Measurements from ENCODE around the gene QSOX2.

QSOX2 gene

DNA sequence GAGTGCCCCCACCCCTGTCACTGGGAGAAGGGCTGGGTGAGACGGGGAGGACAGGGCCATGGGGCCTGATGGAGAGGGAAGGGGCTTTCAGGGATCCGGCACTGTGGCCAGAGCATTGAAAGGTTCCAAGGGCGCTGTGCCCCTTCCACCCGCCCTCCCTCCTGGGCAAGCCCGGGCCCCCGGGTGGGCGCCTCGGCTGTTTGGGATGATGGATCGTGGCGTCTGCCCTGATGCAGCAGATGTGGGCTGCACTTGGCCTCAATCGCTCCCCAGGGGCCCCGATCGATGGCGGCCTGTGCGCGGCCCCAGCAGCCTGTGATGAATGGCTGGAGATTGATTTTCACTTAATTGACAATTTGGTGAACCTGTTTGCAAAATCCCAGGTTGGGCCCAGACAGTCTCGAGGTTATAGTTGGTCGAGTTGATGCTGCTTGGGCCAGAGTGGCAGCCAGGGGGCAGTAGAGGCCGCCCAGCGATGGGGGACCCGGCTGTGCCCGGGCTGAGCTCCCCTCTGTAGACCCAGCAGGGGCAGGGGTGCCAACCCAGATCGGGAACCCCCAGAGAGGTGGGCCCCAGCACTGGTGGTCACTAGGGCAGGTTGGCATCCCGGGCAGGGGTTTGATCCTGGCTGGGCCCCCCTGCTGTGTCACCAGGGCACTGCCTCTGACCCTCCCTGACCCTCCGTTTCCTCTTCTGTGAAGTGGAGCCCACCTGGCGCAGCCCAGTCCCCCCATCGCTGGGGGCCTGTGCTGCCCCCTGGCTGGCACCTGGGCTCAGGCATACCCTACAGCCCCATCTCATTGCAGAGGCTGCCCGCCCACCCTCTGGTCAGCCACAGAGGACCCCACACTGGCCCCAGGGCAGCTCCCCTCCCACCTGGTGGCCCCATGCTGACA, 75.4 kb downstream of the QSOX2 start:
- H3K4me3 ChIP-seq (ENCODE audit: low read depth, low read length), result no peak overlapping the region
- in situ Hi-C loops (cut with HindIII; ENCODE audit: low sequenced_read_pairs), result no loop called here
- TF ChIP-seq, protein P1, sequence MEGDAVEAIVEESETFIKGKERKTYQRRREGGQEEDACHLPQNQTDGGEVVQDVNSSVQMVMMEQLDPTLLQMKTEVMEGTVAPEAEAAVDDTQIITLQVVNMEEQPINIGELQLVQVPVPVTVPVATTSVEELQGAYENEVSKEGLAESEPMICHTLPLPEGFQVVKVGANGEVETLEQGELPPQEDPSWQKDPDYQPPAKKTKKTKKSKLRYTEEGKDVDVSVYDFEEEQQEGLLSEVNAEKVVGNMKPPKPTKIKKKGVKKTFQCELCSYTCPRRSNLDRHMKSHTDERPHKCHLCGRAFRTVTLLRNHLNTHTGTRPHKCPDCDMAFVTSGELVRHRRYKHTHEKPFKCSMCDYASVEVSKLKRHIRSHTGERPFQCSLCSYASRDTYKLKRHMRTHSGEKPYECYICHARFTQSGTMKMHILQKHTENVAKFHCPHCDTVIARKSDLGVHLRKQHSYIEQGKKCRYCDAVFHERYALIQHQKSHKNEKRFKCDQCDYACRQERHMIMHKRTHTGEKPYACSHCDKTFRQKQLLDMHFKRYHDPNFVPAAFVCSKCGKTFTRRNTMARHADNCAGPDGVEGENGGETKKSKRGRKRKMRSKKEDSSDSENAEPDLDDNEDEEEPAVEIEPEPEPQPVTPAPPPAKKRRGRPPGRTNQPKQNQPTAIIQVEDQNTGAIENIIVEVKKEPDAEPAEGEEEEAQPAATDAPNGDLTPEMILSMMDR (IDR thresholded peaks at IDR 0.05; ENCODE audit: low read depth, low read length, missing control alignments), result peak; percentile 78
- DNase-seq (ENCODE audit: low read depth), result no peak

DNA sequence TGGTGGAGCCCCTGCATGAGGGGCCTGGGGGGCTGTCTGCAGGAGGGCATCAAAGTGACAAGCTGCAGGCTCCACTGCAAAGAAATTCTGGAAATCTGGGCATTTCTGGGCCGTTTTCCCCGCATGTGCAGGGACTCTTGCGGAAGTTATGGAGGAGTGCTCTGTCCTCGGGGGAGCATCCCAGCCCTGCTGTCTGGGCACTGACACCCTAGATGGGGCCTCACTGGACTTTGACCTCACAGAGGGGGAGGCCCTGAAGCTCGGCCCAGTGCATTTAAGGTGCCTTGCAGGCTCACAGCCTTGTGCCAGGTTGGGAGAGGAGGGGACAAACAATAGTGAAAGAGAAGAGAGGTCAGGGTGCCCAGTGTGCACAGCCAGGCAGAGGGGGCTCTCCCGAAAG, 76.1 kb downstream of the QSOX2 start:
- no peak for DNase-seq (ENCODE audit: low read depth)
- in situ Hi-C loops (cut with HindIII; ENCODE audit: low sequenced_read_pairs), result no loop called here
- H3K4me3 ChIP-seq (ENCODE audit: low read depth, low read length), result no peak overlapping the region
- TF ChIP-seq, protein P1 (IDR thresholded peaks at IDR 0.05; ENCODE audit: low read depth, low read length, missing control alignments), result no peak

DNA sequence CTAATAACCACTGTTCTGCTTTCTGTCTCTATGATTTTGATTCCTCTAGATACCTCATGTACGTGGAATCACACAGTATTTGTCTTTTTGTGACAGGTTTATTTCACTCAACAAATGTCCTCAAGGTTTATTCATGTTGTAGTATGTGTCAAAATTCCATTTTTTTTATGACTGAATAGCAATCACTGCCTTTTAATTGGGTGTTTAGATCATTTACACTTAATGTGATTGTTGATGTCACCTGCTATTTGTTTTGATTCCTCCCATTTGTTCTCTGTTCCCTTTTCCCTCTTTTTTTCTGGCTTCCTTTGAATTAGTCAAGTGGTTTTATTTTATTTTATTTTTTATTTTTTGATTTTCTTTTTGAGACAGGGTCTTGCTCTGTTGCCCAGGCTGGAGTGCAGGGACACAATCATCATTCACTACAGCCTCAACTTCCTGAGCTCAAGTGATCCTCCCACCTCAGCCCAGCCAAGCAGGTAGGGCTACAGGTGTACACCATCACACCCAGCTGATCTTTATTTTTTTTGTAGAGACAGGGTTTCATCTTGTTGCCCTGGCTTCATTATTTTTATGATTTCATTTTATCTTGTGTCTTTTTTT, 82.3 kb downstream of the QSOX2 start:
- in situ Hi-C loops (cut with HindIII; ENCODE audit: low sequenced_read_pairs), result no loop called here
- H3K4me3 ChIP-seq (ENCODE audit: low read depth, low read length), result no peak overlapping the region
- no peak for DNase-seq (ENCODE audit: low read depth)
- TF ChIP-seq, protein P1 (IDR thresholded peaks at IDR 0.05; ENCODE audit: low read depth, low read length, missing control alignments), result no peak

DNA sequence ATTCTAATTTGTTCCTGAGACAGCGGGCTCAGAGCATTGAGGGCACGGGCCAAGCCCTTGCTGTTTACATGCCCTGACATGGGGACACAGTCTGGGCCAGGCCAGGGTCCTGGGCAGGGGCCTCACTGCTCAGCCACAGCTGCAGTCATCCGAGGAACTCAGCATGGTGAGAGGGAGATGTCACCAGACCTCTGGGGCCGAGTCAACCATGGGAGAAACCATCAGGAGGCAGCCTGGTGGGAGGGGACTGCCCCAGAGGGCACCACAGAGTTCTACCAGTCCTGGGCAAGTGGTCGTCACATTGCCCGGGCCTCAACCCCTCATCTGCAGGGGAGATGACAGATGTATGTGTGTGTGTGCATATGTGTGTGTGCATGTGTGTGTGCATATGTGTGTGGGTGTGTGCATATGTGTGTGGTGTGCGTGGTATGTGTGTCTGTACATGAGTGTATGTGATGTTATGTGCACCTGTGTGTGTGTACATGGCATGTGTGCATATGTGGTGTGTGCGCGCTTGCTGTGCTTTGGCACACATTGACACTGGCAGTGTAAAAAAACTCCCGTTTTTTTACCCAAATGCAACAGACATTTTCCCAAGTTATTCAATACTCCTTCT, 84.5 kb downstream of the QSOX2 start:
- TF ChIP-seq, protein P1 (IDR thresholded peaks at IDR 0.05; ENCODE audit: low read depth, low read length, missing control alignments), result no peak
- in situ Hi-C loops (cut with HindIII; ENCODE audit: low sequenced_read_pairs), result no loop called here
- no peak for DNase-seq (ENCODE audit: low read depth)

DNA sequence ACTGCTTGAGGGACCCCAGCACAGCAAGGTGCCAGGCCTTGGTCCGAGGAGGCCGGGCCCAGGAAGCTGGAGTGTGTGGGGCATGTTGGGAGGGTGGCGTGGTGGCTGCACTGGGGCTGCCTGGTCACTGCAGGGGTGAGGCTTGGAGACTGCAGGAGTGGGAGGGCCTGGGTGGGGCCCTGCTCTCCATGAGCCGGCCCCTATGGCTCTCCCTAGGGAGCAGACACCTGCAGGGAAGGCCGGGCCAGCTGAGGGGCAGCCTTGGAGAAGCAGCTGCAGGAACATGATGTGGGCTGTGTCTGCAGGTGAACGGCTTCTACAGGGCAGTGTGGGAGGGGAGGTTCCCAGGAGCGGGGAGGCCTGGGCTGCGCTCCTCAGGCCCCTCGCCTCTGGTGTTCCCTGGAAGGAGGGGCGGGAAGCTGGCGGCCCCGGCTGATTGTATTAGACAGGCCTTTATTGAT, 85.2 kb downstream of the QSOX2 start:
- TF ChIP-seq, protein P1 (IDR thresholded peaks at IDR 0.05; ENCODE audit: low read depth, low read length, missing control alignments), result no peak
- no peak for DNase-seq (ENCODE audit: low read depth)
- in situ Hi-C loops (cut with HindIII; ENCODE audit: low sequenced_read_pairs), result no loop called here
- no peak overlapping the region for H3K4me3 ChIP-seq (ENCODE audit: low read depth, low read length)

More for the DNA sequence above, 84.5 kb downstream of the QSOX2 start:
- no peak overlapping the region for H3K4me3 ChIP-seq (ENCODE audit: low read depth, low read length)

DNA sequence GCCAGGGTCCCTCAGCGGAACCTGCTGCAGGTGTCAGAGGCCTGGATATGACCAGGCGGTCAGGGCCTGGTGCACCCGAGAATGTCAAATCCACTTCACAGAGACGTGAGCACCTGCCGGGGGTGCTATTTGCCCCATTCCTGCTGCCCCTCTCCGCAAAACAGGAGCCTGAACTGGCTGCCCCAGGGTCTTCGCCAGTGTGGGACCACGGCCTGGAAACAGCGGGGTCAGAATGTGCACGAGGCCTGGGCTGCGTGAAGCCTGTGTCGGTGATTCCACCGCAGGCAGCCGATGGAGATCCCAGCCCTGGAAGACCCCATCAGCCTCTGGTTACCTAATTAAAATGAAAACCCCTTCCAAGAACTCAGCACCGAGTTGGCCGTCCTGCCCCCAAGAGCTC, 85.8 kb downstream of the QSOX2 start:
- no peak overlapping the region for H3K4me3 ChIP-seq (ENCODE audit: low read depth, low read length)
- DNase-seq (ENCODE audit: low read depth), result no peak
- in situ Hi-C loops (cut with HindIII; ENCODE audit: low sequenced_read_pairs), result loop anchor here (5.0 to 10.0 kb wide), 3 partner anchors 47 to 445 kb away; partner anchors contain the start of gene LHX3
- TF ChIP-seq, protein P1 (IDR thresholded peaks at IDR 0.05; ENCODE audit: low read depth, low read length, missing control alignments), result no peak
